Urinary bladder (tissue), 4 donors: ENCODE measurements around the gene ZNF654. TPM values are rescaled to one million over a fixed set of nuclear protein-coding genes. Genes with fewer than 3 reads are reported as not detected.
"Not testable (repeated sequence)": the region's sequence is repeated elsewhere in the genome, so short reads cannot be mapped to it uniquely, and the experiment has no call there.

Experiments
- DNase-seq: peaks from one replicate; pipeline ENCODE4 v3.0.0-alpha.2; 2015; ENCODE audit errors: extremely low spot score
- H3K27ac ChIP-seq: one replicate; pipeline ENCODE4 v1.5.1; 2013; ENCODE audit warnings: low read depth, mild to moderate bottlenecking, moderate library complexity
- H3K36me3 ChIP-seq: one replicate; pipeline ENCODE4 v1.6.1; 2013; ENCODE audit warnings: mild to moderate bottlenecking, moderate library complexity; ENCODE audit not compliant: insufficient read depth
- H3K4me1 ChIP-seq: one replicate; pipeline ENCODE4 v1.6.1; 2013; ENCODE audit warnings: mild to moderate bottlenecking, moderate library complexity; ENCODE audit not compliant: insufficient read depth
- H3K4me3 ChIP-seq: one replicate; pipeline ENCODE4 v1.5.1; 2013; ENCODE audit warnings: low read depth, low read length
- whole genome bisulfite sequencing: extraction: QIAGEN DNeasy Blood & Tissue Kit; methylation state at CpG from one replicate; pipeline ENCODE4 v1.1.7; 2013; 5-methylcytosine and 5-hydroxymethylcytosine counted together
- polyA plus RNA-seq: library from polyadenylated mRNA; stranded (reverse); fragments of 200-250 nt; gene quantifications from one replicate; pipeline ENCODE4 v1.2.3, GENCODE V29; 2013
- total RNA-seq: library from RNA; depleted of rRNA; stranded (reverse); fragments of >200 nt; gene quantifications from one replicate; pipeline ENCODE4 v1.2.3, GENCODE V29; 2014
- donor health status: healthy with polysubstance abuse.
- donor health status: healthy.

ZNF654 gene
- total RNA-seq (54.7 TPM), polyA plus RNA-seq (6.2 TPM)

DNA sequence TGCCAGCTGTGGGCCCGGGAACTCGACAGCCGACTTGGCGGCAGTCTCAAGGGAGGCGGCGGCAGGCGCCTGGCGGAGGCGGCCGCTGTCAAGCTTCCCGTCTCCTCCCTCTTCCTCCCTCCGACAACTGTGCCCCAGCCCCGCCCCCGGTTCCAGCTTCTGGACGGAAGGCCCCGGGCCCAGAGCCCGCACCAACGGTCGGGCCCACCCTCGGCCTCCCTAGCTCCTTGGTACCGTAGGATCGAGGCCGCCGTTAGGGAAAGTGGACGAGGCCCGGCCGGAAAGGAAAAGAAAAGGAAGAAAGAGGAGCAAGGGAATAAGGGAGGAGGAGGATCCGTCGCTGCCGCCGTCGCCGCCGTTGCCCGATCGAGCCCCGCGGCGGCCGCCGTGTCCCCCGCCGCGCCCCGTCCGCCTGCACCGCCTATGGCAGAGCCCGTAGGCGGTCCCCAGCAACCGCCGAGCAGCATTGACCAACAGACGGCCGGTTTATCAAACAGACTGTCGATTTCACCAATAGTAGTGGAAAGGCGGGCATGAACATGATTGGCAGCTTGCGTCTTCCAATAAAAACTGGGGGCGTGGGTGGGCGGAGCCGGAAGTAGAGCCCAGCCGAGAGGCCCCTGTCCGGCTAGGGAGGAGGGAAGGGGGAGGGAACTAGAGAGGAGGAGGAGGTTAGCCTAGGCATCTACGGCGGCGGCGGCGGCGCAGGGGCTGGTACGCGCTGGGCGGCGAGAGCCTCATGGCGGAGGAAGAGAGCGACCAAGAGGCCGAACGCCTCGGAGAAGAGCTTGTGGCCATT lies at the start of gene ZNF654, which contains the start of gene CGGBP1:
Gene ZNF654, plus strand, starts transcription at position 675 of the 799 bp plus-strand sequence. Its CDS starts 65 bp downstream, at position 740.
Gene CGGBP1, minus strand, starts transcription at position 425 of the 799 bp plus-strand sequence. CDS start 3,029 bp downstream, outside the sequence.
- no peaks in the 10 kb centered on the region for H3K4me1 ChIP-seq
- peak within 1 kb of the TSS; percentile 97 for H3K27ac ChIP-seq
- H3K4me3 ChIP-seq: peak within 1 kb of the TSS; percentile 91
- DNase-seq: peak; percentile 99
- H3K36me3 ChIP-seq: no peaks in the 10 kb centered on the region
- under 1% methylated on average over 76 of the region's 76 CpGs for WGBS

DNA sequence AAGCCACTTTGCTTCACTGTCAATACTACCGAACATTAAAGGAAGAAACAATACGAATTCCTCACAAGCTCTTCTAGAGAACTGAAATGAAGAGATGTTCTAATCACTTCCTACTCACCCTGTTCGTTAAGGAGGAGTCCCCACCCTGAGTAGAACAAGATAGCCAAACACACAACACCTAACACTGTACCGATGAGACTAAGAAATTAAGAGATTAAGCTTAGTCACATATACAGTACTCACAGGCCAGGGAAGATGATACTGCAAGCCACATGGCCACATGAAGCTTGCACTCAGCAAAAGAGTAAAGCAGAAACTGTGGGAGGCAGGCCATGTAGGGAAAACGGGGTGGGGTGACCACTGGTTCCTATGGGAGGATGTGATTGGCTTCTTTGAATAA lies 48.2 kb upstream of the ZNF654 start:
- no peaks in the 10 kb centered on the region for H3K4me1 ChIP-seq
- 84% methylated on average over 5 of the region's 5 CpGs for WGBS
- H3K36me3 ChIP-seq: no peaks in the 10 kb centered on the region
- no peak for DNase-seq
- no peak overlapping the region for H3K27ac ChIP-seq
- no peak overlapping the region for H3K4me3 ChIP-seq

DNA sequence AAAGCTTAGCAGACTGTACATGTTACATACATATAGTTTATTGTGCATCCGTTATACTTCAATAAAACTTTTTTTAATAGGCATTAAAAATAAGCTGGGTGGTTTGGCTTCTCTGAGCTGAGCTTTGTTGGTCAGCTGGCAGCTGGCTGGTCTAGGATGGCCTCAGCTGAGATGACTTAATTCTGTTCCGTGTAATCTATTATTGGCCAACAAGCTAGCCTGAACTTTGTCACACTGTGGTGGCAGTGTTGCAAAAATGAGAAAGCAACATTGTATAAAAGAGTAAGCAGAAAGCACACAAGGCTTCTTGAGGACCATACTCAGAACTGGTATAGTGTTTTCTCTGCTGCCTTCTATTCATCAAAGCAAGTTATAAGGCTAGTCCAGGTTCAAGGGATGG lies 45.5 kb upstream of the ZNF654 start:
- no peaks in the 10 kb centered on the region for H3K36me3 ChIP-seq
- WGBS: 56% methylated on average over 2 of the region's 2 CpGs
- no peak for DNase-seq

DNA sequence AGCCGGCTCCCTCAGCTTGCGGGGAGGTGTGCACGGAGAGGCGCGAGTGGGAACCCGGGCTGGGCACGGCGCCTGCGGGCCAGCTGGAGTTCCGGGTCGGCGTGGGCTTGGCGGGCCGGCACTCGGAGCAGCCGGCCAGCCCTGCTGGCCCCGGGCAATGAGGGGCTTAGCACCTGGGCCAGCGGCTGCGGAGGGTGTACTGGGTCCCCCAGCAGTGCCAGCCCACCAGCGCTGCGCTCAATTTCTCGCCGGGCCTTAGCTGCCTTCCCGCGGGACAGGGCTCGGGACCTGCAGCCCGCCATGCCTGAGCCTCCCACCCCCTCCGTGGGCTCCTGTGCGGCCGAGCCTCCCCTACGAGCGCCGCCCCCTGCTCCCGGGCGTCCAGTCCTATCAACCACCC lies 43.4 kb upstream of the ZNF654 start:
- DNase-seq, H3K27ac ChIP-seq, H3K36me3 ChIP-seq, H3K4me3 ChIP-seq, H3K4me1 ChIP-seq: not testable (repeated sequence)
- WGBS: 97% methylated on average over 35 of the region's 35 CpGs

More for the DNA sequence above, 45.5 kb upstream of the ZNF654 start:
- no peak overlapping the region for H3K27ac ChIP-seq
- H3K4me3 ChIP-seq: no peak overlapping the region
- H3K4me1 ChIP-seq: no peaks in the 10 kb centered on the region

DNA sequence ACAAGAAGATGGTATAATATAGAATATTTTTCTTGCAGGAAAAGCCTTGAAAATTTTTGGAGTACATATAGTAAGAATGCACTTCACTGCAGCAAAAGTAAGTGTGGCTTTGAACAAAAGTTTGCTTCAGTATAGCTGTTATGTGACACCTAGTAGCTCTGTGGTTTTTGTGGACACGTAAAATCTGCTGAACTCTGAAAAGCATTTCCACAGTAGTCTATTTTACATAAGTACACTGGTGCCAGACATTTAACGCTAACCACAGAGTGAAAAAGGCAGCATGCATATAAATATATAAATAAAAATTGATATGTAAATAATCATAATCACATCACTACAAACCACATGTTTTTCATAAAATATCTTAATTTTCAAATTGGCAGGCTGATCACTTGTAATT lies 40.0 kb upstream of the ZNF654 start:
- H3K4me1 ChIP-seq: no peaks in the 10 kb centered on the region
- H3K27ac ChIP-seq: no peak overlapping the region

DNA sequence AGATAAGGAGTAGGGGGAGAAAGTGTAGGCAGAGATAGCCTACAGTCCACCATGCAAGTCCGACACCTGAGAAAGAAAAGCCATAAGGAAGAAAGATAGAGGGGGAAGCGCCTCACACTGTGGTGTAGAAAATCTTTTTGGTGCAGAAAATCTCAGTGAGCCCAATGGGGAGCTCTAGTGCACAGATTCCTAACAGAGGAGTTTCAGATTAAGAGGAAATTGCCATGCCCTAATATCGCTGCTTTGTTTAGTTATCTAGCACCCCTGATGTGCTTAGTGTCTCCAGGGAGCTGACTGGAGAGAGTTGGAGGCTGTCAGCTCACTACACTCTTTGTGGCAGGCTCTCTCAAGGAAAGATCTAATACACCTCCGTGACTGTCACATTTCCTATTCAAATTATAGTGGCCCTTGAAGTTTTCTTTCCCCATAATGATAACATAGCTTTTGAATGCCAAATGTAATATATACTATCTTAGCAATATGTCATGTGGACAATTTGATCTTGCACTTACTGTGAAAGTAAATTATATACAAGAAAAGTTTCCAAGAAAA lies 34.0 kb upstream of the ZNF654 start:
- Histone ChIP-seq H3K4me3 (no peak overlapping the region), H3K27ac (no peak overlapping the region), H3K36me3 (no peaks in the 10 kb centered on the region), H3K4me1 (no peaks in the 10 kb centered on the region)
- DNase-seq: no peak
- WGBS: 71% methylated on average over 4 of the region's 4 CpGs

More for the DNA sequence above, 40.0 kb upstream of the ZNF654 start:
- 65% methylated on average over 2 of the region's 2 CpGs for WGBS
- H3K36me3 ChIP-seq: no peaks in the 10 kb centered on the region
- no peak overlapping the region for H3K4me3 ChIP-seq
- no peak for DNase-seq

DNA sequence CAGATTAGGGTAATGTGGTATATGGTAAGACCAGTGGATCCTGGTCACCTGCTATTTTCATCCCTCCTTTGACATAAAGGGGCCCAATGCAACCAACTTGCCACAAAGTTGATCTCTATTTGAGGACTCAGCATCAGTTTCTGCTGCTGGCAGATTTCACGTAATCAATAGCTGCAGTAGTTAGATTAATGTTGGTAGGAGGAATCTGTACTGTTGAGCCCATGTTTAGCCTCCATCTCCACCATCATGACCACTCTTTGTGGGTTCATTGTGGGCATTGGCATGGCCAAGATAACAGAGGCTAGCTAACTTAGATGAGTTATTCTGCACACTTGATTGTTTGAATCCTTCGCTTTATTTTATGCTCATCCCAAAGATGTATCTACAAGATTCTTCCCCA lies 30.2 kb upstream of the ZNF654 start:
- DNase-seq: no peak
- H3K36me3 ChIP-seq: no peaks in the 10 kb centered on the region
- no peak overlapping the region for H3K4me3 ChIP-seq
- H3K27ac ChIP-seq: no peak overlapping the region
- no peaks in the 10 kb centered on the region for H3K4me1 ChIP-seq
- WGBS: 97% methylated on average over 2 of the region's 2 CpGs

DNA sequence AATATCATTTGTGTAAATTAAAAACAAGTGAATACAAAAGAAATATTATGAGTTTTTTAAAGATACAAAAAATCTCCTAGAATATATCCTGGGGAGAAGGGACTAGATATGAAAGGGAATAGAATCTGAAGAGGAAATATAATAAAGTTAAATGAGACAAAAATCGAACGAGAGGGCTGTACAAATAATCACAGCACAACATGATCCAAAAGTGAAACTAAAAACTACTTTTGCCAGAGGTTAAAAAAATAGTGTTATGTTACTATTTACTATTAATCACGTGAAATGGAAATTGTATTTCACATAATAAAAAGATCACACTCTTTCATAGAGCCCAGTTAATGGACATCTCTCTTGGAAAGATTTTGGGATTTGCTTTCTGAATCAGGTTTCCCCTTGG lies 28.8 kb upstream of the ZNF654 start:
- Histone ChIP-seq H3K36me3 (no peaks in the 10 kb centered on the region), H3K4me1 (no peaks in the 10 kb centered on the region), H3K4me3 (no peak overlapping the region), H3K27ac (no peak overlapping the region)
- DNase-seq: no peak
- WGBS: 66% methylated on average over 3 of the region's 3 CpGs

DNA sequence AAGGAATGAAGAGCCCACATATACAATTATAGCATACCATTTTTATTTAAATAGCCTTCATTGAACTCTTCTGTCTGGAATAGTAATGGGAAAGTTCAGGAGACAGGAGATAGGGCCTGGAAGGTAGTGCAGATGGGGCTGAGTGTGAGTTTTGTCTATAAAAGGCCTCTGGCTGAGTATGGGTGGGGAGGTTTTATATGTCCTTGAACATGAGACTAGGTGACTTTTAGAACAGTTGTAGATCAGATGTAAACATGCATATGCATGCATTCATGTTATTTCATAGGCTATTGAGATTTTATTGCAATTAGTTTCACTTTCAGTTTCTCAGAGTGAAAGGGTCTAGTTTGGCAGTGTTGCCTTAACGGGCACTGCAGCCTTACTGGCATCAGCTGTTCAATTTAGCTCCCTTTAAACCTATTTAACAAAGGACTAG lies 27.4 kb upstream of the ZNF654 start:
- no peak for DNase-seq
- Histone ChIP-seq H3K4me3 (peak overlapping the region; percentile 32), H3K27ac (no peak overlapping the region), H3K36me3 (no peaks in the 10 kb centered on the region), H3K4me1 (no peaks in the 10 kb centered on the region)
- 11% methylated on average over 1 of the region's 1 CpG for WGBS

DNA sequence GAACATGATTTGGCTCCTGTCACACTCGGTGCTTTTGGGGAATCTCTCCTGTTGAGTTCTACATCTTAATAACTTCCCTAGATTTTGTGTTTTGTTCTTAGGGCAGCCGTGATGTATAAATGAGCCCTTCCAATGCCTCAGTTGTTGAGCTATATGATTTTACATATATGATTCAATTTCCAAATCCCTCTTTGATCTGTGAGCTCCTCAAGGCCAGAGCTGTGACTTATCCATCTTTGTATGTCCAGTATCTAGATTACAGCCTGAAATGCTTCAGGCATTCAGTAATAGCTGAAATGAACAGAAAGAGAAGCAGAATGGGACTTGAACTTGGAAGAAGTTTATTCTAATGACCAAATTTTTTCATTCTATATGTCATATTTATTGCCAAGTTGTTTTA lies 26.8 kb upstream of the ZNF654 start:
- Histone ChIP-seq H3K27ac (peak overlapping the region; percentile 59), H3K4me1 (no peaks in the 10 kb centered on the region), H3K4me3 (peak overlapping the region; percentile 32), H3K36me3 (no peaks in the 10 kb centered on the region)
- no peak for DNase-seq
- WGBS: 44% methylated on average over 2 of the region's 2 CpGs

DNA sequence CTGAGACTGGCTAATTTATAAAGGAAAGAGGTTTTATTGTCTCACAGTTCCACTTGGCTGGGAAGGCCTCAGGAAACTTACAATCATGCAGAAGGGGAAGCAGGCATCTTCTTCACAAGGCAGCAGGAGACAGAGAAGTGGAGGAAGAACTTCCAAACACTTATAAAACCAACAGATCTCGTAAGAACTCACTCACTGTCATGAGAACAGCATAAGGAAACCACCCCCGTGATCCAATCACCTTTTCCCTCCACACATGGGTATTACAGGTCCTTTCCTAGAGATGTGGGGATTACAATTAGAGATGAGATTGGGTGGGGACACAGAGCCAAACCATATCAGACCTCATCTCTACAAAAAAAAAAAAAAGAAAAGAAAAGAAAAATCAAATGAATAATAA lies 26.0 kb upstream of the ZNF654 start:
- no peak overlapping the region for H3K4me3 ChIP-seq
- H3K27ac ChIP-seq: no peak overlapping the region
- DNase-seq: no peak
- H3K36me3 ChIP-seq: no peaks in the 10 kb centered on the region
- no peaks in the 10 kb centered on the region for H3K4me1 ChIP-seq
- 87% methylated on average over 2 of the region's 2 CpGs for WGBS

DNA sequence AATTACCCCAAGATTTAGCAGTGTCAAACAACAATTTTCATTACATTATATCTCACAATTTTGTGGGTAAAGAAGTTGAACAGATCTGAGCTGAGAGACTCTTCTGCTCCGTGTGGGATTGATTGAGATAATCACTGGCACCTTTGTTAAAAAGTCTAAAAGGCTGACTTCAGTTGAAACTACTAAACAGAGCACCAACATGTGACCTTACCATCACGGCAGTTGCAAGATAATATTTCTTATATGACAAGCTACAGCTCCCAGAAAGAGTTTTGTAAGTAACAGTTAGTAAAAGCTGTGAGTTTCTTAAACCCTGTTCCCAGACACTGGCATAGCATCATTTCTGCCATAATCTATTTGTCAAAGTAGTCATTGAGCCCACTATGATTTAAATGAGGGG lies 25.2 kb upstream of the ZNF654 start:
- H3K36me3 ChIP-seq: no peaks in the 10 kb centered on the region
- no peak overlapping the region for H3K27ac ChIP-seq
- no peak overlapping the region for H3K4me3 ChIP-seq
- no peaks in the 10 kb centered on the region for H3K4me1 ChIP-seq
- 31% methylated on average over 2 of the region's 2 CpGs for WGBS
- DNase-seq: no peak

DNA sequence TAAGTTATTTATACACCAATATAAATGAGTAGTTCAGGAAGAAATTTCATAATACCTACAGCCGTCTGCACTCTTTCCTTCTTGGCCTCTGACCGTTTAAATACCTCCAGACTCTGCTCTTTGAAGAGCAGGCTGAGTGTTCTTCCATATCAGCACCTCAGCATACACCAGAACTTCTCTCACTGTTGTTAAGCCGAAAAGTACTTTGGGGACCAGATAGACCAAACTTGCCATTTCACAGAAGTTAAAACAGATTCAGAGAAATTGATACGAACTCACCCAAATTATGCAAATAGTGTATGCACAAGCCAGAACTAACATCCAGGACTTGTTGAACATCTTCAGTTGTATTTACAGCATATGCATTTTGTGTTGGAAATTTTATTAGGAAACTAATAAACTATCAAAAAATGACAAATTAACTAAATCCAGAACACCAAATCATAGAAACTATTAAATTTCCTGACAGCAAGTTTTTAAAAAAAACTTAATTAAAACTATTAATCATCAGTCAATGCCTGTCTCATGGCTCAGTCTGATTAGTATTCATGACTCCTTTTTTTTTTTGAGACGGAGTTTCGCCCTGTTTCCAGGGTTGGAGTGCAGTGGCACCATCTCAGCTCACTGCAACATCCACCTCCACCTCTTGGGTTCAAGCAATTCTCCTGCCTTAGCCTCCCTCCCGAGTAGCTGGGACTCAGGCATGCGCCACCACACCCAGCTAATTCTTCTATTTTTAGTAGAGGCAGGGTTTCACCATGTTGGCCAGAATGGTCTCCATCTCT lies 24.4 kb upstream of the ZNF654 start:
- Histone ChIP-seq H3K4me1 (no peaks in the 10 kb centered on the region), H3K4me3 (no peak overlapping the region), H3K27ac (no peak overlapping the region), H3K36me3 (no peaks in the 10 kb centered on the region)
- 80% methylated on average over 8 of the region's 8 CpGs for WGBS
- no peak for DNase-seq
